ENCODE data around the gene ZNF106.

DNA sequence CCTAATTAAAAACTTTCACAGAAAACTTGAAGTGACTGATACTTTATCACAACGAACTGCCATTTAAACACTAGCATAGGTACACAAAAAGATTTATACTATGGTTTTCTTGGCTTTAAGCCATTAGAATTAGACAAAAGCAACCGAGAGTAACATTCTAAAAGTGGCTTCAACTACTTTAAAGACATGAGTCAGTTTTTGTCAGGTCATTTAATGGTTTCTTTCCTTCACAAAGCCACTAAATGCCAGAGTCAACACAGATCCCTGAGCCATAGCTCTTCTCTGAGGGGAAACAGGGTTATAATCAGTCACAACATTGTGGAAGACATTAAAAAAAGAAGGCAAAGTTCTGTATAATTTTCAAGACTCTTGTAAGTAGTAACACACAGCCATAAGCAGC lies 77.0 kb downstream of the ZNF106 start:
- TF ChIP-seq ZNF274 (IDR thresholded peaks at IDR 0.05; ENCODE audit: low read depth, low read length) (no peak), YY1 (IDR thresholded peaks at IDR 0.05; ENCODE audit: insufficient read depth, insufficient read length) (no peak), SUZ12 (IDR thresholded peaks at IDR 0.05; ENCODE audit: extremely low read depth, insufficient read depth, insufficient read length) (no peak)

Data from NT2/D1 (cell line).